ENCODE results near the gene CDH1. TPM values are rescaled to one million over a fixed set of nuclear protein-coding genes. Genes with fewer than 3 reads are reported as not detected.

Gene CDH1
- not detected in 2 replicates for total RNA-seq

DNA sequence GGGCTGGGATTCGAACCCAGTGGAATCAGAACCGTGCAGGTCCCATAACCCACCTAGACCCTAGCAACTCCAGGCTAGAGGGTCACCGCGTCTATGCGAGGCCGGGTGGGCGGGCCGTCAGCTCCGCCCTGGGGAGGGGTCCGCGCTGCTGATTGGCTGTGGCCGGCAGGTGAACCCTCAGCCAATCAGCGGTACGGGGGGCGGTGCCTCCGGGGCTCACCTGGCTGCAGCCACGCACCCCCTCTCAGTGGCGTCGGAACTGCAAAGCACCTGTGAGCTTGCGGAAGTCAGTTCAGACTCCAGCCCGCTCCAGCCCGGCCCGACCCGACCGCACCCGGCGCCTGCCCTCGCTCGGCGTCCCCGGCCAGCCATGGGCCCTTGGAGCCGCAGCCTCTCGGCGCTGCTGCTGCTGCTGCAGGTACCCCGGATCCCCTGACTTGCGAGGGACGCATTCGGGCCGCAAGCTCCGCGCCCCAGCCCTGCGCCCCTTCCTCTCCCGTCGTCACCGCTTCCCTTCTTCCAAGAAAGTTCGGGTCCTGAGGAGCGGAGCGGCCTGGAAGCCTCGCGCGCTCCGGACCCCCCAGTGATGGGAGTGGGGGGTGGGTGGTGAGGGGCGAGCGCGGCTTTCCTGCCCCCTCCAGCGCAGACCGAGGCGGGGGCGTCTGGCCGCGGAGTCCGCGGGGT lies at the start of gene CDH1:
Gene CDH1, plus strand, starts transcription at position 247 of the 684 bp plus-strand sequence. Its CDS starts 124 bp downstream, at position 371.

DNA sequence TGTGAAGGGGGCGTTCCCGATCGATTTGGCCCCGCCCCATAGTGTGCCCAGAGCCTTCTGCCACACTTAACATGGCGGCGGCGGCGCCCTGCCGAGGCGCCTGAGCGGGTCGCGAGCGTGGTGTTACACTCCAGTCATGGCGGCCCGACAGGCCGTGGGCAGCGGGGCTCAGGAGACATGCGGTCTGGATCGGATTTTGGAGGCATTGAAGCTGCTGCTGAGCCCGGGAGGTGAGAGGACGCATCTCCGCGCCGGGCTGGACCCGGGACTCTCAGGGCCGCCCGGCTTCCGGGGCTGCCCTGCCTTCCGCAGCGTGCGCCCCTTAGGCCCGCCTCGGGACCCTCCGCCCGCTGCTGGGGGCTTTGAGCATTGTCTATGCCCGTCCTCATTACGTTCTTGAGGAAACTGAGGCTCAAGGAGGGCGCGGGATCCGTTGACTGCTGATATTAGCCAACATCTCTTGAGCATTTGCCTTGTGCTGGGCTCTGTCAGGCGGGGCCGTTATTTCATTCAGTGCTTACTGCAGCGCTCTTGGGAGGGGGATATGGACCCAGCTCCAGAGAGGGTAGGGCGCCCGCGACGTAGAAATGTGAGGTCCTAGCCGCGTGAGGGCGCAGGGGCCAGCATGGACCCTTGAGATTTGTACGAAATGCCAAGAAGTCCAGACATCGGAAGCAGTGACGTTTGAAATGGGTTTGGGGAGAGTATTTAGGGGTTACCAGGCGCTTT lies 106.6 kb downstream of the CDH1 start, which contains the start of gene TANGO6:
Gene TANGO6, plus strand, starts transcription at position 50 of the 729 bp plus-strand sequence. Its CDS starts 87 bp downstream, at position 137.

Other genes starting within 250 kb of the CDH1 start
- 13.0 and 20.4 TPM in 2 replicates for gene ZFP90, start 198.0 kb upstream of the CDH1 start, total RNA-seq
- not detected in 2 replicates for gene CDH3, start 92.0 kb upstream of the CDH1 start, total RNA-seq
- gene TANGO6, start 106.2 kb downstream of the CDH1 start, total RNA-seq, result 16.7 and 28.7 TPM in 2 replicates

All from bladder microvascular endothelial cell (primary cell).